Liver (tissue), 3 donors: Measurements from ENCODE around the gene SOX4.

ENCODE experiments used
- CTCF ChIP-seq: fragments of 150-350 bp; IDR thresholded peaks from 2 replicates; pipeline ENCODE4 v1.5.1; 2017; ENCODE audit warnings: improper control_type of control experiment, low read depth, low read length; ENCODE audit not compliant: missing input control
- EGR1 ChIP-seq, 2 donors: IDR thresholded peaks; 2 replicates each; pipeline ENCODE4 v1.6.1; 2016 to 2018; ENCODE audit warnings: antibody characterized with exemption in 2 of 2, low read depth in 2 of 2
- GABPA ChIP-seq, 2 donors: IDR thresholded peaks in 1 of 2; conservative IDR thresholded peaks in 1 of 2; 2 replicates each; pipeline ENCODE4 v1.6.1; 2016; ENCODE audit warnings: antibody characterized with exemption in 2 of 2, mild to moderate bottlenecking in 1 of 2, moderate library complexity in 1 of 2
- HNF4A ChIP-seq, 2 donors: conservative IDR thresholded peaks; 2 replicates each; pipeline ENCODE4 v1.6.1; 2016; ENCODE audit warnings: antibody characterized with exemption in 2 of 2, mild to moderate bottlenecking in 2 of 2
- JUND ChIP-seq, 2 donors: IDR thresholded peaks; 2 replicates each; pipeline ENCODE4 v1.6.1; 2016; ENCODE audit warnings: antibody characterized with exemption in 2 of 2
- RAD21 ChIP-seq, 2 donors: IDR thresholded peaks; 2 replicates each; pipeline ENCODE4 v1.6.1; 2016; ENCODE audit warnings: antibody characterized with exemption in 2 of 2, mild to moderate bottlenecking in 2 of 2
- RXRA ChIP-seq, 2 donors: IDR thresholded peaks; 2 replicates each; pipeline ENCODE4 v1.6.1; 2017 to 2018; ENCODE audit warnings: antibody characterized with exemption in 2 of 2, mild to moderate bottlenecking in 1 of 2
- TAF1 ChIP-seq: conservative IDR thresholded peaks from 2 replicates; pipeline ENCODE4 v1.6.1; 2016; ENCODE audit warnings: antibody characterized with exemption, mild to moderate bottlenecking
- ZBTB33 ChIP-seq: IDR thresholded peaks from 2 replicates; pipeline ENCODE4 v1.6.1; 2016; ENCODE audit warnings: antibody characterized with exemption
- donor health status: healthy.
- donor health status: healthy.

GRCh38 chr6:21616005-21616404 is 22.5 kb downstream of the SOX4 start:
- TF ChIP-seq CTCF (no peak), TAF1 (no peak), GABPA (IDR thresholded peaks at IDR 0.05 in 1 of 2, conservative IDR thresholded peaks at IDR 0.05 in 1 of 2) (no peak), ZBTB33 (no peak), RAD21 (IDR thresholded peaks at IDR 0.05) (no peak), HNF4A (conservative IDR thresholded peaks at IDR 0.05) (no peak), JUND (IDR thresholded peaks at IDR 0.05) (no peak), EGR1 (IDR thresholded peaks at IDR 0.05; ENCODE audit: low read depth in 2 of 2) (no peak), RXRA (IDR thresholded peaks at IDR 0.05) (no peak)
